ENCODE data around the gene NNT. TPM values are rescaled to one million over a fixed set of nuclear protein-coding genes. Genes with fewer than 3 reads are reported as not detected.
A peak's percentile ranks its signal among the peaks of the same experiment; 100 is the strongest.

NNT gene
- total RNA-seq, 1 donor = 94.8 TPM

GRCh38 chr5:43648499-43649124 is 45.6 kb downstream of the NNT start:
- Histone ChIP-seq H3K27ac (ENCODE audit: low read depth, low read length) (peak overlapping the region; percentile 88), H4K20me1 (ENCODE audit: insufficient read depth, low read length) (no peaks in the 10 kb centered on the region), H2AFZ (ENCODE audit: low read length) (no peak overlapping the region), H3K4me3 (ENCODE audit: insufficient read depth, low read length) (peak overlapping the region; percentile 14), H3K27me3 (ENCODE audit: insufficient read depth, low read length) (no peaks in the 10 kb centered on the region), H3K4me2 (ENCODE audit: insufficient read depth, low read length) (peak overlapping the region; percentile 66), H3K79me2 (ENCODE audit: insufficient read depth, low read length) (peaks cover 2% of the 10 kb centered on the region), H3K9me3 (ENCODE audit: low read depth, low read length) (no peaks in the 10 kb centered on the region), H3K4me1 (ENCODE audit: insufficient read depth, low read length) (peaks cover 22% of the 10 kb centered on the region), H3K36me3 (ENCODE audit: insufficient read depth, low read length) (peaks cover 29% of the 10 kb centered on the region)
- DNase-seq (ENCODE audit: insufficient read length, low spot score, missing footprints) = peak; percentile 47
- TF ChIP-seq, protein P1, sequence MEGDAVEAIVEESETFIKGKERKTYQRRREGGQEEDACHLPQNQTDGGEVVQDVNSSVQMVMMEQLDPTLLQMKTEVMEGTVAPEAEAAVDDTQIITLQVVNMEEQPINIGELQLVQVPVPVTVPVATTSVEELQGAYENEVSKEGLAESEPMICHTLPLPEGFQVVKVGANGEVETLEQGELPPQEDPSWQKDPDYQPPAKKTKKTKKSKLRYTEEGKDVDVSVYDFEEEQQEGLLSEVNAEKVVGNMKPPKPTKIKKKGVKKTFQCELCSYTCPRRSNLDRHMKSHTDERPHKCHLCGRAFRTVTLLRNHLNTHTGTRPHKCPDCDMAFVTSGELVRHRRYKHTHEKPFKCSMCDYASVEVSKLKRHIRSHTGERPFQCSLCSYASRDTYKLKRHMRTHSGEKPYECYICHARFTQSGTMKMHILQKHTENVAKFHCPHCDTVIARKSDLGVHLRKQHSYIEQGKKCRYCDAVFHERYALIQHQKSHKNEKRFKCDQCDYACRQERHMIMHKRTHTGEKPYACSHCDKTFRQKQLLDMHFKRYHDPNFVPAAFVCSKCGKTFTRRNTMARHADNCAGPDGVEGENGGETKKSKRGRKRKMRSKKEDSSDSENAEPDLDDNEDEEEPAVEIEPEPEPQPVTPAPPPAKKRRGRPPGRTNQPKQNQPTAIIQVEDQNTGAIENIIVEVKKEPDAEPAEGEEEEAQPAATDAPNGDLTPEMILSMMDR (IDR thresholded peaks at IDR 0.05; ENCODE audit: extremely low read depth, low read depth, low read length) = no peak

- Histone ChIP-seq H2AFZ (ENCODE audit: low read length) (peak overlapping the region; percentile 8), H3K79me2 (ENCODE audit: insufficient read depth, low read length) (no peaks in the 10 kb centered on the region), H3K4me3 (ENCODE audit: insufficient read depth, low read length) (peak overlapping the region; percentile 14), H3K4me1 (ENCODE audit: insufficient read depth, low read length) (peaks cover 22% of the 10 kb centered on the region), H4K20me1 (ENCODE audit: insufficient read depth, low read length) (no peaks in the 10 kb centered on the region), H3K4me2 (ENCODE audit: insufficient read depth, low read length) (peak overlapping the region; percentile 66), H3K27ac (ENCODE audit: low read depth, low read length) (peak overlapping the region; percentile 88), H3K9me3 (ENCODE audit: low read depth, low read length) (no peaks in the 10 kb centered on the region), H3K36me3 (ENCODE audit: insufficient read depth, low read length) (peaks cover 30% of the 10 kb centered on the region), H3K27me3 (ENCODE audit: insufficient read depth, low read length) (no peaks in the 10 kb centered on the region)
- TF ChIP-seq, protein P1 (IDR thresholded peaks at IDR 0.05; ENCODE audit: extremely low read depth, low read depth, low read length) = no peak
- peak; percentile 75 for DNase-seq (ENCODE audit: insufficient read length, low spot score, missing footprints)
These were observed 46.3 kb downstream of the NNT start for GRCh38 chr5:43649256-43649655.

- no peak overlapping the region for H3K27ac ChIP-seq (ENCODE audit: low read depth, low read length)
- H4K20me1 ChIP-seq (ENCODE audit: insufficient read depth, low read length) = no peaks in the 10 kb centered on the region
- no peak overlapping the region for H2AFZ ChIP-seq (ENCODE audit: low read length)
- H3K4me1 ChIP-seq (ENCODE audit: insufficient read depth, low read length) = peaks cover 18% of the 10 kb centered on the region
- no peaks in the 10 kb centered on the region for H3K79me2 ChIP-seq (ENCODE audit: insufficient read depth, low read length)
- TF ChIP-seq, protein P1 (IDR thresholded peaks at IDR 0.05; ENCODE audit: extremely low read depth, low read depth, low read length) = no peak
- no peaks in the 10 kb centered on the region for H3K27me3 ChIP-seq (ENCODE audit: insufficient read depth, low read length)
- peaks cover 30% of the 10 kb centered on the region for H3K36me3 ChIP-seq (ENCODE audit: insufficient read depth, low read length)
- H3K9me3 ChIP-seq (ENCODE audit: low read depth, low read length) = no peaks in the 10 kb centered on the region
- no peak for DNase-seq (ENCODE audit: insufficient read length, low spot score, missing footprints)
- no peak overlapping the region for H3K4me3 ChIP-seq (ENCODE audit: insufficient read depth, low read length)
- no peak overlapping the region for H3K4me2 ChIP-seq (ENCODE audit: insufficient read depth, low read length)
These were observed 49.7 kb downstream of the NNT start for GRCh38 chr5:43652537-43653302.

GRCh38 chr5:43658509-43658908 is 55.5 kb downstream of the NNT start:
- H3K27ac ChIP-seq (ENCODE audit: low read depth, low read length) = peak overlapping the region; percentile 77
- peak overlapping the region; percentile 29 for H3K4me2 ChIP-seq (ENCODE audit: insufficient read depth, low read length)
- H3K4me1 ChIP-seq (ENCODE audit: insufficient read depth, low read length) = peaks cover 18% of the 10 kb centered on the region
- DNase-seq (ENCODE audit: insufficient read length, low spot score, missing footprints) = peak; percentile 58
- no peaks in the 10 kb centered on the region for H3K79me2 ChIP-seq (ENCODE audit: insufficient read depth, low read length)
- no peaks in the 10 kb centered on the region for H3K27me3 ChIP-seq (ENCODE audit: insufficient read depth, low read length)
- H3K9me3 ChIP-seq (ENCODE audit: low read depth, low read length) = no peaks in the 10 kb centered on the region
- H4K20me1 ChIP-seq (ENCODE audit: insufficient read depth, low read length) = no peaks in the 10 kb centered on the region
- H3K36me3 ChIP-seq (ENCODE audit: insufficient read depth, low read length) = peaks cover 25% of the 10 kb centered on the region
- TF ChIP-seq, protein P1 (IDR thresholded peaks at IDR 0.05; ENCODE audit: extremely low read depth, low read depth, low read length) = no peak
- no peak overlapping the region for H3K4me3 ChIP-seq (ENCODE audit: insufficient read depth, low read length)
- H2AFZ ChIP-seq (ENCODE audit: low read length) = no peak overlapping the region
